Body of pancreas (tissue), 4 donors: ENCODE results near the gene GMPPB.

Source experiments
- CTCF ChIP-seq, 7 experiments: fragments of 450-650 bp in 4 of 7; fragments of 200-600 bp in 3 of 7; sonication (generic) in 3 of 7; IDR thresholded peaks; one replicate each; pipeline ENCODE4 v1.5.1; 2016 to 2019; ENCODE audit warnings: antibody characterized with exemption in 7 of 7
- POLR2A ChIP-seq, 3 donors: fragments of 450-650 bp; IDR thresholded peaks; one replicate each; pipeline ENCODE4 v1.6.1; 2016; ENCODE audit warnings: antibody characterized with exemption in 3 of 3, mild to moderate bottlenecking in 2 of 3

- TF ChIP-seq POLR2A (IDR thresholded peaks at IDR 0.05), result no peak
- no peak for TF ChIP-seq CTCF (IDR thresholded peaks at IDR 0.05)
Measured at GRCh38 chr3:49757197-49757596, 33.4 kb upstream of the GMPPB start.
